Measurements from ENCODE around the gene HDGFL2. TPM values are rescaled to one million over a fixed set of nuclear protein-coding genes. Genes with fewer than 3 reads are reported as not detected.

Gene HDGFL2
- total RNA-seq, 1 donor from 2014 or later = 68.8 TPM

- Mint-ChIP-seq H3K27me3 (ENCODE audit: unreplicated experiment) (no peaks in the 10 kb centered on the region), H3K4me1 (ENCODE audit: unreplicated experiment) (peaks cover 4% of the 10 kb centered on the region), H3K4me3 (ENCODE audit: unreplicated experiment) (no peak overlapping the region), H3K27ac (ENCODE audit: unreplicated experiment) (no peak overlapping the region), H3K9me3 (ENCODE audit: unreplicated experiment) (no peaks in the 10 kb centered on the region), H3K36me3 (ENCODE audit: unreplicated experiment) (peaks cover 10% of the 10 kb centered on the region)
- DNase-seq (ENCODE audit: extremely low spot score, unreplicated experiment) = peak; percentile 81
- TF ChIP-seq, protein P1, sequence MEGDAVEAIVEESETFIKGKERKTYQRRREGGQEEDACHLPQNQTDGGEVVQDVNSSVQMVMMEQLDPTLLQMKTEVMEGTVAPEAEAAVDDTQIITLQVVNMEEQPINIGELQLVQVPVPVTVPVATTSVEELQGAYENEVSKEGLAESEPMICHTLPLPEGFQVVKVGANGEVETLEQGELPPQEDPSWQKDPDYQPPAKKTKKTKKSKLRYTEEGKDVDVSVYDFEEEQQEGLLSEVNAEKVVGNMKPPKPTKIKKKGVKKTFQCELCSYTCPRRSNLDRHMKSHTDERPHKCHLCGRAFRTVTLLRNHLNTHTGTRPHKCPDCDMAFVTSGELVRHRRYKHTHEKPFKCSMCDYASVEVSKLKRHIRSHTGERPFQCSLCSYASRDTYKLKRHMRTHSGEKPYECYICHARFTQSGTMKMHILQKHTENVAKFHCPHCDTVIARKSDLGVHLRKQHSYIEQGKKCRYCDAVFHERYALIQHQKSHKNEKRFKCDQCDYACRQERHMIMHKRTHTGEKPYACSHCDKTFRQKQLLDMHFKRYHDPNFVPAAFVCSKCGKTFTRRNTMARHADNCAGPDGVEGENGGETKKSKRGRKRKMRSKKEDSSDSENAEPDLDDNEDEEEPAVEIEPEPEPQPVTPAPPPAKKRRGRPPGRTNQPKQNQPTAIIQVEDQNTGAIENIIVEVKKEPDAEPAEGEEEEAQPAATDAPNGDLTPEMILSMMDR (IDR thresholded peaks at IDR 0.05) = no peak
Measured at GRCh38 chr19:4505570-4506448, 33.7 kb downstream of the HDGFL2 start.

DNA sequence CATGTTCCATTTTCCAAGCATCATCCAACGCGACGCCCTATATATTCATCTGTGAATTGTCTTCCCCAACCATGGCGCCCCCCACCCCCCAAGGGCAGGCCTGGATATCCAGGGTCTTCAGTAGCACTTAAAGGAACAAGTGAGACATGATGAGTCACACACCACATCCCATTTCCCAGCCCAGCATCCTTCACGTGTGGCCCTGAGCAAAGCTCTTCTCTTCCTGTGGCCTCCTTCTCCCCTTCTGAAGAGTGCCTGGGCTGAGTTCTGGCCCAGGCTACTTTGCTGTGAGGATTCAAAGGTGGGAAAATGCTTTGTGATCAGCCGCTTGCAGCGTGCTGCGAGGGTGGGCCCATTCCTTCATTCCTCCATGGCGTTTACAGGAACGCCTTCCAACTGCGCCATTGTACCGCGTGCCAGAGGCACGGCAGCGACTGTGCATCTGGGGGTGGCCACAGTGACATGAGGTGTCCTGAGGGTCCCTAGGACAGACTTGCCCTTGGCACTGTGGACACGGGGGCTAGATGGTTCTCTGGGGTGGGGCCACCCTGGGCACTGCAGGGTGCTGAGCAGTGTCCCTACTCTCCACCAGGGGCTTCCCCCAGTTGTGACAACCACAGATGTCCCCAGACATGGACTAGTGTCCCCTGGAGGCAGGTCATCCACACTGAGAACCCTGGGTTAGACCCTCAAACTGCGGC is 34.5 kb downstream of the HDGFL2 start:
- peaks cover 4% of the 10 kb centered on the region for H3K4me1 Mint-ChIP-seq (ENCODE audit: unreplicated experiment)
- TF ChIP-seq, protein P1 (IDR thresholded peaks at IDR 0.05) = no peak
- H3K36me3 Mint-ChIP-seq (ENCODE audit: unreplicated experiment) = peaks cover 8% of the 10 kb centered on the region
- no peak for DNase-seq (ENCODE audit: extremely low spot score, unreplicated experiment)
- H3K9me3 Mint-ChIP-seq (ENCODE audit: unreplicated experiment) = no peaks in the 10 kb centered on the region
- no peak overlapping the region for H3K4me3 Mint-ChIP-seq (ENCODE audit: unreplicated experiment)
- H3K27me3 Mint-ChIP-seq (ENCODE audit: unreplicated experiment) = no peaks in the 10 kb centered on the region
- no peak overlapping the region for H3K27ac Mint-ChIP-seq (ENCODE audit: unreplicated experiment)

DNA sequence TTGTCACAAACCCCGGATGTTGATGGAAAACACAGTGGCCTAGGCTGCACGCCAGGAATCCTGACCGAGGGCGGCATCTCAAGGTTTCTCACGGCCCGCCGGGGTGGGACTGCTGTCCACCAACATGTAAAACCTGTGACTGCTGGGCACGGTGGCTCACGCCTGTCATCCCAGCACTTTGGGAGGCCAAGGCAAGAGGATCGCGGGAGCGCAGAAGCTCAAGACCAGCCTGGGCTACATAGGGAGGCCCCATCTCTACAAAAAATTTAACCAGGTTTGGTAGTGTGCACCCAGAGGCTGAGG is 35.0 kb downstream of the HDGFL2 start:
- peaks cover 4% of the 10 kb centered on the region for H3K4me1 Mint-ChIP-seq (ENCODE audit: unreplicated experiment)
- peak; percentile 83 for DNase-seq (ENCODE audit: extremely low spot score, unreplicated experiment)
- H3K36me3 Mint-ChIP-seq (ENCODE audit: unreplicated experiment) = peaks cover 8% of the 10 kb centered on the region
- no peaks in the 10 kb centered on the region for H3K9me3 Mint-ChIP-seq (ENCODE audit: unreplicated experiment)
- no peak overlapping the region for H3K4me3 Mint-ChIP-seq (ENCODE audit: unreplicated experiment)
- TF ChIP-seq, protein P1 (IDR thresholded peaks at IDR 0.05) = no peak
- H3K27me3 Mint-ChIP-seq (ENCODE audit: unreplicated experiment) = no peaks in the 10 kb centered on the region
- H3K27ac Mint-ChIP-seq (ENCODE audit: unreplicated experiment) = no peak overlapping the region

GRCh38 chr19:4507804-4508203 is 35.7 kb downstream of the HDGFL2 start:
- H3K9me3 Mint-ChIP-seq (ENCODE audit: unreplicated experiment) = no peaks in the 10 kb centered on the region
- TF ChIP-seq, protein P1 (IDR thresholded peaks at IDR 0.05) = no peak
- H3K36me3 Mint-ChIP-seq (ENCODE audit: unreplicated experiment) = peaks cover 8% of the 10 kb centered on the region
- DNase-seq (ENCODE audit: extremely low spot score, unreplicated experiment) = peak; percentile 83
- H3K27me3 Mint-ChIP-seq (ENCODE audit: unreplicated experiment) = no peaks in the 10 kb centered on the region
- no peak overlapping the region for H3K27ac Mint-ChIP-seq (ENCODE audit: unreplicated experiment)
- H3K4me3 Mint-ChIP-seq (ENCODE audit: unreplicated experiment) = no peak overlapping the region
- H3K4me1 Mint-ChIP-seq (ENCODE audit: unreplicated experiment) = peaks cover 4% of the 10 kb centered on the region

GRCh38 chr19:4508698-4509097 is 36.6 kb downstream of the HDGFL2 start:
- TF ChIP-seq, protein P1 (IDR thresholded peaks at IDR 0.05) = no peak
- no peak overlapping the region for H3K4me3 Mint-ChIP-seq (ENCODE audit: unreplicated experiment)
- H3K9me3 Mint-ChIP-seq (ENCODE audit: unreplicated experiment) = no peaks in the 10 kb centered on the region
- peaks cover 4% of the 10 kb centered on the region for H3K4me1 Mint-ChIP-seq (ENCODE audit: unreplicated experiment)
- peaks cover 8% of the 10 kb centered on the region for H3K36me3 Mint-ChIP-seq (ENCODE audit: unreplicated experiment)
- no peaks in the 10 kb centered on the region for H3K27me3 Mint-ChIP-seq (ENCODE audit: unreplicated experiment)
- DNase-seq (ENCODE audit: extremely low spot score, unreplicated experiment) = no peak
- no peak overlapping the region for H3K27ac Mint-ChIP-seq (ENCODE audit: unreplicated experiment)

Measured in osteocyte (in vitro differentiated cells).